Skeletal muscle tissue (tissue), 4 donors: ENCODE measurements around the gene COL23A1. TPM values are rescaled to one million over a fixed set of nuclear protein-coding genes. Genes with fewer than 3 reads are reported as not detected.

Experiments
- H3K27ac ChIP-seq: one replicate; pipeline ENCODE4 v1.7.0; 2013; ENCODE audit warnings: mild to moderate bottlenecking, low read depth, low read length, inconsistent platforms
- H3K27me3 ChIP-seq, 3 donors: one replicate each; pipeline ENCODE4 v1.7.0; 2013; ENCODE audit warnings: low read length in 3 of 3; ENCODE audit not compliant: control insufficient read depth in 3 of 3, insufficient read depth in 3 of 3
- H3K36me3 ChIP-seq, 3 donors: one replicate each; pipeline ENCODE4 v1.7.0; 2013; ENCODE audit warnings: low read length in 3 of 3; ENCODE audit not compliant: control insufficient read depth in 3 of 3, insufficient read depth in 3 of 3
- H3K4me1 ChIP-seq, 3 donors: one replicate each; pipeline ENCODE4 v1.7.0; 2013; ENCODE audit warnings: low read length in 3 of 3, mild to moderate bottlenecking in 3 of 3; ENCODE audit not compliant: control insufficient read depth in 3 of 3, insufficient read depth in 3 of 3
- H3K4me3 ChIP-seq, 3 donors: one replicate each; pipeline ENCODE4 v1.7.0; 2013; ENCODE audit warnings: low read length in 3 of 3
- H3K9ac ChIP-seq, 3 donors: one replicate each; pipeline ENCODE4 v1.7.0; 2013; ENCODE audit warnings: low read length in 3 of 3, mild to moderate bottlenecking in 3 of 3, moderate library complexity in 2 of 3, low read depth in 1 of 3
- H3K9me3 ChIP-seq, 3 donors: one replicate each; pipeline ENCODE4 v1.7.0; 2013; ENCODE audit warnings: low read length in 3 of 3; ENCODE audit not compliant: control insufficient read depth in 3 of 3
- total RNA-seq: library from RNA; depleted of rRNA; stranded (reverse); fragments of >200 nt; gene quantifications from one replicate; pipeline ENCODE4 v1.2.3, GENCODE V29; 2014
- donor health status: Osteomylitis.

Gene COL23A1
- total RNA-seq, 1 donor from 2014 or later, result 0.52 TPM

GRCh38 chr5:178314961-178315820 is 275.0 kb downstream of the COL23A1 start:
- Histone ChIP-seq H3K9ac (no peak overlapping the region), H3K27ac (no peak overlapping the region), H3K4me1 (no peaks in the 10 kb centered on the region), H3K27me3 (peaks cover 0 to 10% (median 0%) of the 10 kb centered on the region in 3 donors), H3K4me3 (no peak overlapping the region), H3K36me3 (no peaks in the 10 kb centered on the region), H3K9me3 (peaks cover 0 to 4% (median 0%) of the 10 kb centered on the region in 3 donors)

DNA sequence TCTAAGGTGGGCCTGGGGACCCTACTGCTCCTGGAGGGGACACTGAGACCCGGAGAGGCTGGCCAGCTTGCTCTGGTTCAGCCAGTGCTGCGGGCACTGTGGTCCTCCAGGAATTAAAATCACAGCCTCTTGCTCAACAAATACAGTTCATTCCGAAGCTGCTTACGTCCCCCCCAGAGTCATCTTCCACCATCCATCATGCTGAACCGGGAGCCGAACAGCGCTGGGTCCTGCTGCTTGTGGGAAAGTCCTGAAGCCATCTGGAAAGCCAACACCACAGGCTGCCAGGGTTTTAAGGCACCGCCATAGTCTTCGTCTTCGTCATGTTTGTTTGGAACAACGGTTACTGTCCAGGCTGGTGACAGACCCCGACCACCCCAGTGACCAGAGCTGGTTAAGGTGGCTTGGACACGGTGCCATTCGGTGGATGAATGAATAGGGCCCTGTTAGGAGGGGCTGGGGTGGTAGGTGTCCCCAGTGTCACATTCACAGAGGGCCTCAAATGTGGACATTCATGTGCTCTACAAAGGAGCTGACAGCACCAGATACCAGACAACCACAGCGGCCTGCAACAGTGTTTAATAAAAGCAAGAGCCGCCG is 276.0 kb downstream of the COL23A1 start:
- H3K9ac ChIP-seq, result no peak overlapping the region

DNA sequence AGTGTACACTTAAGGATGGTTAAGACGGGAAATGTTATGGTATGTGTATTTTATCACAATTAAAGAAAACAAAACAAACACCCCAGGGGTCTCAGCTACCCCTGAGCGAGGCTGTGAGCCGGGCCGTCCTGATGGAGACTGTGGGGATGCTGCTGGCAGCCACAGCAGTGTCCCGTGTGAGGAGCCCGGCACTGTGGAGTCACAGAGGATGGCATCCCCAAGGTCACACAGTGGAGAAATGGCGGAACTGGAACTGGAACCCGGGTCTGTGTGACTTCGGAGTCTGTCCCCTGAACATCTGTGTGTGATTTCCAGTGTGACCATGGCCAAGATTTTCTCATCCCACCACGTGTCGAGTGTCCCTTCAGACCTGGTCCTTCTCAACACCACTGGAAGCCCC is 276.9 kb downstream of the COL23A1 start:
- H3K9me3 ChIP-seq, result peaks cover 0 to 4% (median 0%) of the 10 kb centered on the region in 3 donors
- H3K4me1 ChIP-seq, result no peaks in the 10 kb centered on the region
- no peak overlapping the region for H3K27ac ChIP-seq

More for the DNA sequence above, 276.0 kb downstream of the COL23A1 start:
- Histone ChIP-seq H3K27ac (no peak overlapping the region), H3K4me1 (no peaks in the 10 kb centered on the region), H3K9me3 (peaks cover 0 to 4% (median 0%) of the 10 kb centered on the region in 3 donors), H3K27me3 (peaks cover 0 to 10% (median 0%) of the 10 kb centered on the region in 3 donors), H3K36me3 (no peaks in the 10 kb centered on the region), H3K4me3 (no peak overlapping the region)

GRCh38 chr5:178312880-178313282 is 277.3 kb downstream of the COL23A1 start:
- H3K4me1 ChIP-seq, result no peaks in the 10 kb centered on the region
- peaks cover 0 to 10% (median 0%) of the 10 kb centered on the region in 3 donors for H3K27me3 ChIP-seq
- H3K9ac ChIP-seq, result no peak overlapping the region
- no peaks in the 10 kb centered on the region for H3K9me3 ChIP-seq
- H3K4me3 ChIP-seq, result no peak overlapping the region
- H3K27ac ChIP-seq, result no peak overlapping the region
- no peaks in the 10 kb centered on the region for H3K36me3 ChIP-seq

More for the DNA sequence above, 276.9 kb downstream of the COL23A1 start:
- H3K9ac ChIP-seq, result no peak overlapping the region
- H3K36me3 ChIP-seq, result no peaks in the 10 kb centered on the region
- peaks cover 0 to 10% (median 0%) of the 10 kb centered on the region in 3 donors for H3K27me3 ChIP-seq
- no peak overlapping the region for H3K4me3 ChIP-seq

- Histone ChIP-seq H3K9ac (no peak overlapping the region), H3K27me3 (peaks cover 0 to 15% (median 0%) of the 10 kb centered on the region in 3 donors), H3K9me3 (no peaks in the 10 kb centered on the region), H3K4me1 (no peaks in the 10 kb centered on the region), H3K36me3 (no peaks in the 10 kb centered on the region), H3K4me3 (no peak overlapping the region), H3K27ac (no peak overlapping the region)
Measured at GRCh38 chr5:178310130-178310865, 279.9 kb downstream of the COL23A1 start.

DNA sequence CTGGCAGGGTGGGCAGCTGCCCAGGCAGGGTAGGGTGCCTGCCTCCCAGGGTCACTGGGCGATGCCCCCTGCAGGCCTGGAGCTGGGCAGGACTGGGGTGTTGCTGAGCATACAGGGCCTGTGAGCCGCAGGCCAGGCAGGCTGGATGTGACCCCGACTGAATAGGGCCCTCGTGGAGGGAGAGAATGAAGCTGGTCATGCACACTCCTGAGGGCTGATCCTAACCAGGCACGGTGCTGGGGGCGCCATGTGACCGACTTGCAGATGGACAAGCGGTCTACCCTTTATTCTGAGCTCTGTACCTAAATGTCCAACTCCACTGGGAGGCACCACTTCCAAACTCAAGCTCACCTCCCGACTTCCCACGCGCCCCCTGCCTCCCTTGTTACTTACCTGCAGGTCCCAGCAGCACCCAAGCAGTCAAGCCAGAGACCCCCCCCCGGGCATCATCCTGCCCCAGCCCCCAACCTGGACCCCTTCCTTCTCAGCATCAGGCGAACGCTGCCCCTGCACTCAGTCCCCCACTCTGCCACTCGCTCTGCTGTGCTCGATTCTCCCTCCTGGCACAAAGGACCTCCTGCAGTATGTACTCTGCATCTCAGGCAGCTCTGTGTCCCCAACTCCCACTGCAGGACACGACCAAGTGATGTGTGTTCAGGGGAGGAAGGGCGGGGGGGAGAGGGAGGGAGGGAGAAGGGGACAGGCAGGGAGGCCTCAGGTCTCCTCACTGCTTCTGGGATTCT is 280.8 kb downstream of the COL23A1 start:
- no peak overlapping the region for H3K9ac ChIP-seq
- peaks cover 0 to 15% (median 0%) of the 10 kb centered on the region in 3 donors for H3K27me3 ChIP-seq
- H3K4me3 ChIP-seq, result no peak overlapping the region
- H3K27ac ChIP-seq, result no peak overlapping the region
- H3K36me3 ChIP-seq, result no peaks in the 10 kb centered on the region
- H3K9me3 ChIP-seq, result no peaks in the 10 kb centered on the region
- no peaks in the 10 kb centered on the region for H3K4me1 ChIP-seq

DNA sequence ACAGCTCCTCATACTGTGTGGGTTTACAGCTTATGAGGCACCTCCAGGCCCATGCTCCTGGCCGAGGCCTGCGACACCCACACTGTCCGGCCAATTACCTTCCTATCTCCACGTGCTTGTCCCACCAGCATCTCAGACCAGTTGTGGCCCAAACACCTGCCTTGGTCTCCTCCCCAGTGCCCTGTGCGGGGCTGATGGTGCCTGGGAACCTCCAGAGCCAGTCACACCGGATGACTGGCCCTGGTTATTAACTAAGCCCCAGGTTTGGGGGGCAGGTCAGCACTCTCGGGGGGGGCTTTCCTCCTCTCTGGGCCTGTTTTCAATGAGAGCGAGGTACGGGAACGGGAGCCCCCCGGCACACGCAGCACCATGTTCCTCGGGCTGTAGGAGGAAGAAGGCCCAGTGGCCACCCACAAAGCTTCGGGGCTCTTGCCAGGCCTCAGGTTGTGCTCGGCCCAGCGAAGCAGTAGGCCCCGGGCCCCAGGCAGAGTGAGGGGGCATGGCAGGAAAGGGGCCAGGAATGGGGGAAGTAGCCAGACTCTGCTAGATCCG is 281.6 kb downstream of the COL23A1 start:
- Histone ChIP-seq H3K4me1 (no peaks in the 10 kb centered on the region), H3K9ac (no peak overlapping the region), H3K27ac (no peak overlapping the region), H3K27me3 (peaks cover 0 to 15% (median 0%) of the 10 kb centered on the region in 3 donors), H3K9me3 (no peaks in the 10 kb centered on the region), H3K4me3 (no peak overlapping the region), H3K36me3 (no peaks in the 10 kb centered on the region)

DNA sequence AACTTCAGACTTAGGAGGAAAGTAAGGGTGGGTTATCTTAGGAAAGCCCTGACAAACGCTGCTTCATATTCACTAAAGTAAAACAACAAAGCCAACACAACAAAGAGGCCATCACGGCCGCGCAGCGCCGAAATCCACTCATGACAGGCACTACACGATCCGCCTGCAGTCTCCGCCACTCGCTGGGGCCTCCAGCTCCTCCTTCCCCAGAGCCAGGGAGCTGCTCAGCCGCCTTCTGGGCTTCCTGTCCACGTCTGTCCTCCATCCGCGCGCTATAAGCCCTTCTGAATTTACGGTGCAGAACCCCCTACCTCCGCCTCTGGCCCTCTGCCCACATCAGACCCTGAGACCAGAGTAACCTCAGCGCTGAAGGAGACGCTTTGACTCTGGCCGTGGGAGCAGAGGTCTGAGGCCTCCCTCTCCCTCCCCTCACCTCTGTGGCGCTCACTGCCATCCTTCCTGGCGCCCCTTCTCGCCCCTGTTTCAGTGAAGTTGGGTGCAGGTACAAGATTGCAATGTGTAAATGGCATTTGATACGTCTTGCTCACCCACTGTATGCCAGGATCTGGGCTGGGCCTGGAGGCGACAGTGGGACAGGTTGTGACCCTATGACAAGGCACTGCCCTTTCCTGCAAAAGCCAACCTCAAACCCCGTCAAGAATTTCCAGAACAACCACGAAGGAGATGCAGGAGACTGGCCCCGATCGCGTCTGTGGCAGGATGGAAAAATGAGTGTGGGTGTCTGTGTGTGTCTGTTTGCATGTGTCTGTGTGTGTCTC is 282.7 kb downstream of the COL23A1 start:
- Histone ChIP-seq H3K27ac (no peak overlapping the region), H3K36me3 (no peaks in the 10 kb centered on the region), H3K9me3 (no peaks in the 10 kb centered on the region)

More for the DNA sequence above, 282.7 kb downstream of the COL23A1 start:
- Histone ChIP-seq H3K9ac (no peak overlapping the region), H3K27me3 (peaks cover 0 to 5% (median 0%) of the 10 kb centered on the region in 3 donors), H3K4me1 (no peaks in the 10 kb centered on the region), H3K4me3 (no peak overlapping the region)
